Measurements from ENCODE around the gene DHDH. TPM values are rescaled to one million over a fixed set of nuclear protein-coding genes. Genes with fewer than 3 reads are reported as not detected.

The DHDH gene
- total and polyA plus RNA-seq, 2 of the 13 experiments (the other 11 are each of a cell fraction or from before 2014, with no cell fraction given), result 0.13 to 0.91 TPM

DNA sequence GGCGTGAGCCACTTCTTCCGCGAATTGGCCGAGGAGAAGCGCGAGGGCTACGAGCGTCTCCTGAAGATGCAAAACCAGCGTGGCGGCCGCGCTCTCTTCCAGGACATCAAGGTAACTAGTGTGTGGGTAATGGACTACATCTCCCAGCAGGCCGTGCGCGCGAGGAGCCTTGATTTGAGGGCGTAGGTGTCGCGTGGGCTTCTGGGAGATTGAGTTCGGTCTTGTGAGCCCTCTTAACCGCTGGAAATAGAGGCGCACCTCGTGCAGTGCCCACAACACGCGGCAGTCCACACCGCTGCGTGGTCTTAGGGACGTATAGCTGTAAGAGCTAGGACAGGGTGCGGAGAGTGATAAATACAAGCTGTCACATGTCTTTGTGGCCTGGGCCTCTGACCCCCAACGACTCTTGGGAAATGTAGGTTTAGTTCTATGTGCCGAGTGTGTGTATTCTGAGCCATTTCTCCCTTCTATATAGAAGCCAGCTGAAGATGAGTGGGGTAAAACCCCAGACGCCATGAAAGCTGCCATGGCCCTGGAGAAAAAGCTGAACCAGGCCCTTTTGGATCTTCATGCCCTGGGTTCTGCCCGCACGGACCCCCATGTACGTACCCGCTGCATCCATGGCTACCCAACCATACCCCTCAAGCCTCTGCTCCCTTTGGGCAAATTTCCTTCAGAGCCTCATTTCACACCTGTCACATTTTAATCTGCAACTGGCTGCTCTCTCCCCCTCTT lies 32.5 kb downstream of the DHDH start (continued):
- TF ChIP-seq NRL (CRISPR knock-in tag; IDR thresholded peaks at IDR 0.05; ENCODE audit: borderline replicate concordance) (no peak; the same call in 1 of the 2 replicates), ZNF546 (CRISPR knock-in tag; conservative IDR thresholded peaks at IDR 0.05) (no peak; the same call in 1 of the 2 replicates), ZNF510 (CRISPR knock-in tag; IDR thresholded peaks at IDR 0.05; ENCODE audit: low read depth) (0 out of 2 replicates have a peak, but pooled peaks have one; percentile 30), ZNF567 (CRISPR knock-in tag; IDR thresholded peaks at IDR 0.05; ENCODE audit: borderline replicate concordance) (no peak), GABPB1 (CRISPR knock-in tag; IDR thresholded peaks at IDR 0.05) (peak; percentile 42), ZNF138 (CRISPR knock-in tag; IDR thresholded peaks at IDR 0.05; ENCODE audit: low read depth) (no peak), XRCC5 (optimal IDR thresholded peaks at IDR 0.05; ENCODE audit: low read length) (peak; percentile 25), ETV5 (CRISPR knock-in tag; IDR thresholded peaks at IDR 0.05; ENCODE audit: borderline replicate concordance) (no peak), ZNF83 (CRISPR knock-in tag; IDR thresholded peaks at IDR 0.05; ENCODE audit: borderline replicate concordance) (no peak), TCF12 (IDR thresholded peaks at IDR 0.05) (no peak), TCF12 (CRISPR knock-in tag; IDR thresholded peaks at IDR 0.05) (no peak), ZNF121 (CRISPR knock-in tag; IDR thresholded peaks at IDR 0.05) (no peak), NFIB (CRISPR knock-in tag; IDR thresholded peaks at IDR 0.05; ENCODE audit: borderline replicate concordance) (0 out of 2 replicates have a peak, but pooled peaks have one; percentile 14), NFYC (CRISPR knock-in tag; IDR thresholded peaks at IDR 0.05) (peak; percentile 50; the same call in 1 of the 2 replicates), SSRP1 (CRISPR knock-in tag; IDR thresholded peaks at IDR 0.05) (peak; percentile 6; the same call in 1 of the 2 replicates), YEATS2 (CRISPR knock-in tag; IDR thresholded peaks at IDR 0.05; ENCODE audit: borderline replicate concordance) (no peak), ZKSCAN8 (CRISPR knock-in tag; IDR thresholded peaks at IDR 0.05; ENCODE audit: borderline replicate concordance) (no peak)
- TF ChIP-seq, protein P1, sequence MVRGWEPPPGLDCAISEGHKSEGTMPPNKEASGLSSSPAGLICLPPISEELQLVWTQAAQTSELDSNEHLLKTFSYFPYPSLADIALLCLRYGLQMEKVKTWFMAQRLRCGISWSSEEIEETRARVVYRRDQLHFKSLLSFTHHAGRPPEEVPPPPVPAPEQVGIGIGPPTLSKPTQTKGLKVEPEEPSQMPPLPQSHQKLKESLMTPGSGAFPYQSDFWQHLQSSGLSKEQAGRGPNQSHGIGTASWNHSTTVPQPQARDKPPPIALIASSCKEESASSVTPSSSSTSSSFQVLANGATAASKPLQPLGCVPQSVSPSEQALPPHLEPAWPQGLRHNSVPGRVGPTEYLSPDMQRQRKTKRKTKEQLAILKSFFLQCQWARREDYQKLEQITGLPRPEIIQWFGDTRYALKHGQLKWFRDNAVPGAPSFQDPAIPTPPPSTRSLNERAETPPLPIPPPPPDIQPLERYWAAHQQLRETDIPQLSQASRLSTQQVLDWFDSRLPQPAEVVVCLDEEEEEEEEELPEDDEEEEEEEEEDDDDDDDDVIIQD (CRISPR knock-in tag; IDR thresholded peaks at IDR 0.05; ENCODE audit: low read depth), result no peak
- TF ChIP-seq, protein P2, sequence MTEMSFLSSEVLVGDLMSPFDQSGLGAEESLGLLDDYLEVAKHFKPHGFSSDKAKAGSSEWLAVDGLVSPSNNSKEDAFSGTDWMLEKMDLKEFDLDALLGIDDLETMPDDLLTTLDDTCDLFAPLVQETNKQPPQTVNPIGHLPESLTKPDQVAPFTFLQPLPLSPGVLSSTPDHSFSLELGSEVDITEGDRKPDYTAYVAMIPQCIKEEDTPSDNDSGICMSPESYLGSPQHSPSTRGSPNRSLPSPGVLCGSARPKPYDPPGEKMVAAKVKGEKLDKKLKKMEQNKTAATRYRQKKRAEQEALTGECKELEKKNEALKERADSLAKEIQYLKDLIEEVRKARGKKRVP (CRISPR knock-in tag; IDR thresholded peaks at IDR 0.05), result no peak
- TF ChIP-seq, protein P3, sequence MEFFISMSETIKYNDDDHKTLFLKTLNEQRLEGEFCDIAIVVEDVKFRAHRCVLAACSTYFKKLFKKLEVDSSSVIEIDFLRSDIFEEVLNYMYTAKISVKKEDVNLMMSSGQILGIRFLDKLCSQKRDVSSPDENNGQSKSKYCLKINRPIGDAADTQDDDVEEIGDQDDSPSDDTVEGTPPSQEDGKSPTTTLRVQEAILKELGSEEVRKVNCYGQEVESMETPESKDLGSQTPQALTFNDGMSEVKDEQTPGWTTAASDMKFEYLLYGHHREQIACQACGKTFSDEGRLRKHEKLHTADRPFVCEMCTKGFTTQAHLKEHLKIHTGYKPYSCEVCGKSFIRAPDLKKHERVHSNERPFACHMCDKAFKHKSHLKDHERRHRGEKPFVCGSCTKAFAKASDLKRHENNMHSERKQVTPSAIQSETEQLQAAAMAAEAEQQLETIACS (CRISPR knock-in tag; IDR thresholded peaks at IDR 0.05), result 0 out of 2 replicates have a peak, but pooled peaks have one; percentile 25
- TF ChIP-seq, protein P4, sequence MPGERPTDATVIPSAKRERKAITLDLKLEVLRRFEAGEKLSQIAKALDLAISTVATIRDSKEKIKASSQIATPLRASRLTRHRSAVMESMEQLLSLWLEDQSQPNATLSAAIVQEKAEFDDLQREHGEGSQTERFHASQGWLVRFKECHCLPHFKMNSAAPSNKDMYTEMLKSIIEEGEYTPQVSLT (CRISPR knock-in tag; IDR thresholded peaks at IDR 0.05; ENCODE audit: borderline replicate concordance, low read depth), result 0 out of 2 replicates have a peak, but pooled peaks have one; percentile 32
- TF ChIP-seq, protein P5, sequence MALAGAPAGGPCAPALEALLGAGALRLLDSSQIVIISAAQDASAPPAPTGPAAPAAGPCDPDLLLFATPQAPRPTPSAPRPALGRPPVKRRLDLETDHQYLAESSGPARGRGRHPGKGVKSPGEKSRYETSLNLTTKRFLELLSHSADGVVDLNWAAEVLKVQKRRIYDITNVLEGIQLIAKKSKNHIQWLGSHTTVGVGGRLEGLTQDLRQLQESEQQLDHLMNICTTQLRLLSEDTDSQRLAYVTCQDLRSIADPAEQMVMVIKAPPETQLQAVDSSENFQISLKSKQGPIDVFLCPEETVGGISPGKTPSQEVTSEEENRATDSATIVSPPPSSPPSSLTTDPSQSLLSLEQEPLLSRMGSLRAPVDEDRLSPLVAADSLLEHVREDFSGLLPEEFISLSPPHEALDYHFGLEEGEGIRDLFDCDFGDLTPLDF (CRISPR knock-in tag; IDR thresholded peaks at IDR 0.05), result no peak
